CD4-positive, CD25-positive, alpha-beta regulatory T cell (primary cell): ENCODE results near the gene STRC. TPM values are rescaled to one million over a fixed set of nuclear protein-coding genes. Genes with fewer than 3 reads are reported as not detected.
"Not testable (repeated sequence)": the region's sequence is repeated elsewhere in the genome, so short reads cannot be mapped to it uniquely, and the experiment has no call there.

Experiments
- ATAC-seq, 2 donors: fragments of 150-1000 bp; cut with Tn5 transposase; one replicate each; pipeline ENCODE4 v1.10.0; 2021; ENCODE audit warnings: low read depth in 2 of 2, moderate number of reproducible peaks in 2 of 2, moderate library complexity in 1 of 2
- DNase-seq, 3 donors: peaks; one replicate each; pipeline versions ENCODE4 v3.0.0 to v3.0.0-alpha.2; 2012 to 2022; ENCODE audit warnings: mixed read lengths in 1 of 3
- H3K27ac ChIP-seq: one replicate; pipeline ENCODE4 v1.7.0; 2013; ENCODE audit warnings: mild to moderate bottlenecking, low read length; ENCODE audit not compliant: insufficient read depth, poor library complexity, severe bottlenecking
- H3K27me3 ChIP-seq: one replicate; pipeline ENCODE4 v1.7.0; 2013; ENCODE audit warnings: low read length; ENCODE audit not compliant: control insufficient read depth, insufficient read depth
- H3K36me3 ChIP-seq: one replicate; pipeline ENCODE4 v1.7.0; 2013; ENCODE audit warnings: mild to moderate bottlenecking, low read length, moderate library complexity; ENCODE audit not compliant: control insufficient read depth, insufficient read depth
- H3K4me1 ChIP-seq: 2 replicates; pipeline ENCODE4 v1.7.0; 2013; ENCODE audit warnings: mild to moderate bottlenecking, low read length; ENCODE audit not compliant: insufficient read depth, control insufficient read depth, poor library complexity, severe bottlenecking
- H3K4me3 ChIP-seq: one replicate; pipeline ENCODE4 v1.7.0; 2013; ENCODE audit warnings: low read depth, mild to moderate bottlenecking, low read length, moderate library complexity
- H3K9me3 ChIP-seq, 2 experiments: 1 replicate in 1 of 2; 2 replicates in 1 of 2; pipeline ENCODE4 v1.7.0; 2013; ENCODE audit warnings: low read length in 2 of 2, mild to moderate bottlenecking in 1 of 2, moderate library complexity in 1 of 2; ENCODE audit not compliant: control insufficient read depth in 2 of 2
- H3K27ac Mint-ChIP-seq, 3 donors: one replicate each; pipeline ENCODE4 v1.8.0; 2020 to 2022; ENCODE audit warnings: mild to moderate bottlenecking in 3 of 3, mixed read lengths in 3 of 3, moderate library complexity in 2 of 3
- H3K27me3 Mint-ChIP-seq: one replicate; pipeline ENCODE4 v1.8.0; 2022; ENCODE audit warnings: mild to moderate bottlenecking, mixed read lengths
- H3K36me3 Mint-ChIP-seq: one replicate; pipeline ENCODE4 v1.8.0; 2020; ENCODE audit warnings: mixed read lengths
- H3K4me1 Mint-ChIP-seq, 4 donors: one replicate each; pipeline ENCODE4 v1.8.0; 2020 to 2022; ENCODE audit warnings: mixed read lengths in 4 of 4, mild to moderate bottlenecking in 1 of 4
- H3K4me3 Mint-ChIP-seq, 4 donors: one replicate each; pipeline ENCODE4 v1.8.0; 2020 to 2022; ENCODE audit warnings: mild to moderate bottlenecking in 4 of 4, mixed read lengths in 4 of 4, moderate library complexity in 3 of 4
- H3K9me3 Mint-ChIP-seq, 7 donors: one replicate each; pipeline ENCODE4 v1.8.0; 2020 to 2022; ENCODE audit warnings: mixed read lengths in 7 of 7, mild to moderate bottlenecking in 3 of 7, moderate library complexity in 2 of 7
- polyA plus RNA-seq, 4 donors: library from polyadenylated mRNA; unstranded; fragments of 300-500 nt; fragmentation: Illumina TruSeq; gene quantifications; one replicate each; pipeline ENCODE4 v1.2.3, GENCODE V29; 2021
- total RNA-seq: library from RNA; stranded (reverse); gene quantifications from one replicate; pipeline ENCODE4 v1.2.3, GENCODE V29; 2022

The STRC gene
- total RNA-seq, result 1.5 TPM
- polyA plus RNA-seq, result not detected

DNA sequence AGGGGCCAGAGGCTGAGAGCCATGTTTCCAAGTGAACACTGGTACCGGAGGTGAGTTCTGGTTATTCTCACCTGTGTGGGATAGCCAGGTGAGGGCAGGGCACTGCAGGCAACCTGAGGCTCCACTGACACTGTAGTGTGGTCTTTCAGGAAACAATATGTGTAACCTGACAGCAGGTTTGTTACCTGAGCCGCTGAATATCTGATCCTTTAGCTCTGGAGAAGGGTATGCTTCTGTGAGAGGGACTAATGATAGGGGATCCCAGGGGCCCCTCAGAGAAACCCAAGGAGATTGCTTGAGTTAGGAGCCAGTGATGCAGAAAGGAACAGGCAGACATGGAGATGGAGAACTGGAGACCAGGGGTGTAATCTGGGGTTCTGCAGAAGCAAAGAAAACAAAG, at the start of gene STRC:
Gene STRC, minus strand, starts transcription at position 101 of the 400 bp plus-strand sequence. Its CDS starts 78 bp downstream, at position 23.
- H3K36me3 Mint-ChIP-seq, H3K9me3 ChIP-seq, H3K4me1 ChIP-seq, H3K27me3 ChIP-seq, H3K27ac Mint-ChIP-seq, H3K4me3 ChIP-seq, DNase-seq, H3K36me3 ChIP-seq, H3K27ac ChIP-seq, H3K4me1 Mint-ChIP-seq, H3K9me3 Mint-ChIP-seq, H3K4me3 Mint-ChIP-seq, ATAC-seq: not testable (repeated sequence)
- peaks cover 21% of the 10 kb centered on the region for H3K27me3 Mint-ChIP-seq

DNA sequence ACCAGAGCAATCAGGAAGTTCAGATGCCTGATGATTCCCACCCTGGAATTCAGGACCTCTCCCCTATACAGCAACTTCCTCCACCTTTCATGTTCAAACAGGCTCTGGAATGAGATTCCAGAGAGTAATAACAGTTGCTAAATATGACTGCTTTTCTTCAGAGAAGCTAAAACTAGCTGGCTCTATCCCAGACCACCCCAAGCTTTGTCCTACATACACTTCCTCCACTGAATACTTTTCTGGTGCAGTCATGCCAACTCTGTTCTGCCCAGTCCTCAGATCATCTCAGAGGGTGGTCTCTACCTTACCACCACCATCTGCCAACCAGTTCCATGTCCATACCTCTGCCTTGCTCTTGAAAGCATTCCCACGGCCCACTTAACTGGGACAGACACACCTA, 47.6 kb upstream of the STRC start:
- not testable (repeated sequence) for H3K4me1 ChIP-seq, H3K27ac ChIP-seq, H3K27ac Mint-ChIP-seq, H3K27me3 Mint-ChIP-seq, H3K4me3 ChIP-seq, H3K4me1 Mint-ChIP-seq, DNase-seq, ATAC-seq, H3K4me3 Mint-ChIP-seq, H3K9me3 ChIP-seq, H3K9me3 Mint-ChIP-seq, H3K36me3 Mint-ChIP-seq, H3K36me3 ChIP-seq, H3K27me3 ChIP-seq

DNA sequence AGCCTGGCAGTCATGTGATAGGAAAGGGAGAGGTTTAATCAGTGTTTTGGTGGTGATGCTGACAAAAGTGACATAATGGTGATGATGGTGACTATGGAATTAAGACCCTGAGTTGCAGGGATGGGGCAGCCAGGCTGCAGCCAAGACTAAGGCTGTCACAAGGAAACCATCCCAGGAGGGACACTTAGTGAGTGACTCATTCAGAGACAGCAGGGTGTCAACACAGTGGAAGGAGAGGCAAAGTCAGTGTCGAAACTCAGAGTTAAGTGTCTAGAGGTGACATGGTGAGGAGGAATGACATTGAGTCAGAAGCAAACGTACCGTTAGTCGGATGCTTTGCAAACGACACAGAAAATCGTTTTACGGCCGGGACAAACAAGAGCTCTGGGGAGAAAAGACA, 44.7 kb upstream of the STRC start:
- H3K4me3 Mint-ChIP-seq, H3K36me3 Mint-ChIP-seq, H3K9me3 ChIP-seq, H3K4me1 Mint-ChIP-seq, H3K4me3 ChIP-seq, H3K4me1 ChIP-seq, H3K9me3 Mint-ChIP-seq, ATAC-seq, H3K27ac ChIP-seq, H3K27me3 ChIP-seq, DNase-seq, H3K36me3 ChIP-seq, H3K27ac Mint-ChIP-seq, H3K27me3 Mint-ChIP-seq: not testable (repeated sequence)

DNA sequence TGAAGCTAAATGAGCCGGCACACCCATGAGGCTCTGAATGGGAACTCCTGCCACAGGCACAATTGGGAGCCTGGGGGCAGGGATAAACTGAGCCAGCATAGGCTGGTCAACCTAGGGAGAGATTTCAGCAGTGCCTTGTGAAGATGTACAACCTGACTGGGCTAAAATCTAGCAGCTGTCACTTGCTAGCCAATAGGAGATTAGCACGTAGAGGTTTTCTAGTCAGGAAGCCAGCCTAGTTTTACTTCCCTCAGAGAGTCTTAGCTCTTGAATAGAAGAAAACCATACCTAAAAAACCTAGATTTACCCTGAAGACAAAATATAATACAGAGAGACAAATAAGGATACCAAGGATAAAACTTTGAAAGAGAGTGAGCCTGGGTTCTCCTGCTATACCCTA, 43.7 kb upstream of the STRC start:
- not testable (repeated sequence) for H3K9me3 ChIP-seq, ATAC-seq, H3K36me3 Mint-ChIP-seq, H3K4me1 ChIP-seq, H3K27ac ChIP-seq, H3K27me3 ChIP-seq, H3K9me3 Mint-ChIP-seq, H3K4me1 Mint-ChIP-seq, H3K27ac Mint-ChIP-seq, DNase-seq, H3K4me3 Mint-ChIP-seq, H3K4me3 ChIP-seq, H3K36me3 ChIP-seq, H3K27me3 Mint-ChIP-seq

DNA sequence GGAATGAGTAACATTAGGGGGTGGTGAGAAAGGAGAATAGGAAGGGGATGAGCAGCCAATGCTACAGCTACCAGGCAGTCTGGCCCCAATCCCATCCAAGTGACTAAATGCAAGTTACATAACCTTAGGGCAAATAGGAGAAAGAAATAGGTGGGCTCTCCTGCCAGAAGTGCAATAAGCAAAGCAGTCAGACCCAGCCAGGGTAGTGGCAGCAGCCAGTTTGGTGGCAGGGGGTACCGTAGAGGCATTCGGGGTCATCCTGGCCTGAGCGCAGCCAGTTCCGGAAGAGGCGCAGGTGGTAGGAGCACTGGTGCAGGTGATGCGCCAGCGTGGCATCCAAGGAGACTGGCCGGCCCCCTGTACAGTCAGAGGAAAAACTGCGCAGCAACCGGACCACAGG, 41.1 kb upstream of the STRC start:
- not testable (repeated sequence) for H3K9me3 Mint-ChIP-seq, ATAC-seq, H3K4me3 Mint-ChIP-seq, H3K4me1 Mint-ChIP-seq, H3K27ac Mint-ChIP-seq, H3K36me3 ChIP-seq, H3K27me3 Mint-ChIP-seq, H3K9me3 ChIP-seq, H3K4me1 ChIP-seq, DNase-seq, H3K4me3 ChIP-seq, H3K27me3 ChIP-seq, H3K36me3 Mint-ChIP-seq, H3K27ac ChIP-seq

DNA sequence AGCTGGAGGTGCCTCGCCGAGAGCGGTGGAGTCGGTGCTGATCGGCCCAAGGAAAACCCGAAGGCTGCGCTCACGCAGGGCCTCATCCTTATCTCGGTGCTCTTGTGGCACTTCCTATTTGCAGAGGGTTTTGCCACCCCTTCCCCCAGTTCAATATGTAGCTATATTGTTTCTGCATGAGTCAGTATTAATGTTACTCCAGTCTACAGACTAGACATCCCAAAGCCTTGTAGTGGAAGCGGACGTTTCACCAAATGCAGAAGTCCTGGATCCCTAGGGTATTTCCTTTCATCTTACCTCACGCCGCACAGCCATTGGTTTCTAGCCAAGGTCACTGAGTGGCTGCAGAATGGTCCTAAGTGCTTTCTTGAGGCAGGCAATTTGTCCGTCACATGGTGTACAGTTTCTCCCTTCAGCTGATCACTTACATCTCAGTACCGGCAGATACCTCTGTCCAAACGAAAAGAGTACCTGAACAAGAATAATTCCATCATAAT, 30.9 kb upstream of the STRC start:
- not testable (repeated sequence) for H3K4me3 ChIP-seq, H3K4me3 Mint-ChIP-seq, H3K27ac Mint-ChIP-seq, H3K9me3 ChIP-seq, H3K27me3 Mint-ChIP-seq, H3K4me1 Mint-ChIP-seq, H3K36me3 ChIP-seq, H3K4me1 ChIP-seq, H3K27me3 ChIP-seq, H3K27ac ChIP-seq, H3K9me3 Mint-ChIP-seq, DNase-seq
- peaks cover 20% of the 10 kb centered on the region for H3K36me3 Mint-ChIP-seq
- peak in 1 of 2 donors; percentile 62 for ATAC-seq

- no peaks in the 10 kb centered on the region for H3K36me3 ChIP-seq
- DNase-seq (no peak), ATAC-seq (no peak)
- Mint-ChIP-seq H3K36me3 (peaks cover 20% of the 10 kb centered on the region), H3K27ac (peak within 1 kb of the TSS in 1 of 3 donors; percentile 23), H3K9me3 (no peaks in the 10 kb centered on the region), H3K27me3 (no peaks in the 10 kb centered on the region), H3K4me1 (no peaks in the 10 kb centered on the region), H3K4me3 (no peak within 1 kb of the TSS)
- H3K27me3 ChIP-seq, result no peaks in the 10 kb centered on the region
- no peaks in the 10 kb centered on the region for H3K4me1 ChIP-seq
- H3K9me3 ChIP-seq, result no peaks in the 10 kb centered on the region
- H3K4me3 ChIP-seq, result no peak within 1 kb of the TSS
- no peak within 1 kb of the TSS for H3K27ac ChIP-seq
Observed at GRCh38 chr15:43648649-43649429, 30.2 kb upstream of the STRC start, which contains the start of gene CATSPER2. Gene CATSPER2, minus strand, starts transcription at chr15:43648844. Its CDS starts 783 bp downstream, at chr15:43648061.

GRCh38 chr15:43638464-43639204, 20.0 kb upstream of the STRC start:
- not testable (repeated sequence) for H3K27ac ChIP-seq, H3K27me3 ChIP-seq, ATAC-seq, H3K4me3 ChIP-seq, H3K36me3 Mint-ChIP-seq, DNase-seq, H3K36me3 ChIP-seq, H3K4me1 Mint-ChIP-seq, H3K9me3 ChIP-seq, H3K4me1 ChIP-seq, H3K27ac Mint-ChIP-seq, H3K9me3 Mint-ChIP-seq, H3K4me3 Mint-ChIP-seq
- peaks cover 16% of the 10 kb centered on the region for H3K27me3 Mint-ChIP-seq
